ENCODE data around the gene BSCL2. TPM values are rescaled to one million over a fixed set of nuclear protein-coding genes. Genes with fewer than 3 reads are reported as not detected.

Gene BSCL2
- total and polyA plus RNA-seq, 8 donors: 30.3 to 151 (median 53.6) TPM

- peaks cover 11 to 43% (median 30%) of the 10 kb centered on the region in 3 donors for H3K4me1 ChIP-seq
- H3K9me3 ChIP-seq: no peaks in the 10 kb centered on the region
- intact Hi-C loops (cut with DNase I): no loop called here
- H3K27me3 ChIP-seq: no peaks in the 10 kb centered on the region
- ATAC-seq (peak; percentile 11 to 39 (median 26)), FAIRE-seq (no peak), DNase-seq (peak in 1 of 6 donors; percentile 10)
- no peak for TF ChIP-seq CTCF (IDR thresholded peaks at IDR 0.05)
- peak overlapping the region; percentile 72 to 95 (median 86) for H3K4me3 ChIP-seq
- no peaks in the 10 kb centered on the region for H3K36me3 ChIP-seq
- 0% methylated on average over 17 of the region's 17 CpGs for WGBS, 2 donors
- peak overlapping the region; percentile 52 to 91 (median 83) for H3K27ac ChIP-seq
Measured at GRCh38 chr11:62671236-62671607, 36.0 kb downstream of the BSCL2 start.

GRCh38 chr11:62669420-62670161, 37.6 kb downstream of the BSCL2 start:
- FAIRE-seq (no peak), ATAC-seq (peak; percentile 24 to 50 (median 38))

DNA sequence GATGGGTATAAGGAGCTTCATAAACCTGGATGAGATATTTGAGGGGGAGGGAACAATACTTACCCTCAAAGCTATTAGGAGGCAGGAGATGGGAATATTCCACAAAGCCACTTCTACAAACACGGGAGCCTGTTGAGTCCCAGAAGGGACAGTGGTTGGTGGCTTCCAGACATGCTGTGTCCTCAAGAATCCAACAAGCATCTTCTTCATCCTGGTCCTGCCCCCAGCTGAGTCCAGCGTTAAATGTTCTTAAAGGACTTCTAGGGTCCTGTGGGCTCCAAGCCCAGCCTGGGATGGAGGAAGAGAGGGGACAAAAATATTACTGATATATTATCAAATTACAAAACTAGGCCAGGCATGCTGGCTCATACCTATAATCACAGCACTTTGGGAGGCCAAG, 39.8 kb downstream of the BSCL2 start:
- intact Hi-C loops (cut with DNase I): no loop called here
- H3K4me3 ChIP-seq: no peak overlapping the region
- H3K36me3 ChIP-seq: no peaks in the 10 kb centered on the region
- WGBS, 2 donors: 65 to 75% methylated on average over 2 of the region's 2 CpGs
- no peaks in the 10 kb centered on the region for H3K27me3 ChIP-seq
- no peak for ATAC-seq
- no peak for TF ChIP-seq CTCF (IDR thresholded peaks at IDR 0.05)
- H3K27ac ChIP-seq: no peak overlapping the region
- no peak for FAIRE-seq
- DNase-seq: no peak
- H3K4me1 ChIP-seq: peaks cover 0 to 41% (median 18%) of the 10 kb centered on the region in 3 donors
- no peaks in the 10 kb centered on the region for H3K9me3 ChIP-seq

More at GRCh38 chr11:62669420-62670161, 37.6 kb downstream of the BSCL2 start:
- peak overlapping the region in 3 of 4 donors; percentile 10 to 86 (median 29) for H3K27ac ChIP-seq
- peaks cover 11 to 45% (median 30%) of the 10 kb centered on the region in 3 donors for H3K4me1 ChIP-seq
- intact Hi-C loops (cut with DNase I): no loop called here
- no peaks in the 10 kb centered on the region for H3K36me3 ChIP-seq
- H3K27me3 ChIP-seq: no peaks in the 10 kb centered on the region
- no peak overlapping the region for H3K4me3 ChIP-seq
- 34 to 46% methylated on average over 4 of the region's 4 CpGs for WGBS, 2 donors
- TF ChIP-seq CTCF (IDR thresholded peaks at IDR 0.05): no peak
- no peaks in the 10 kb centered on the region for H3K9me3 ChIP-seq
- DNase-seq: peak in 5 of 6 donors; percentile 69 to 81 (median 71)

- Histone ChIP-seq H3K4me1 (peaks cover 0 to 40% (median 18%) of the 10 kb centered on the region in 3 donors), H3K27me3 (no peaks in the 10 kb centered on the region), H3K4me3 (peak overlapping the region; percentile 48 to 79 (median 72)), H3K9me3 (no peaks in the 10 kb centered on the region), H3K36me3 (no peaks in the 10 kb centered on the region), H3K27ac (peak overlapping the region; percentile 51 to 84 (median 80))
- intact Hi-C loops (cut with DNase I): no loop called here
- no peak for TF ChIP-seq CTCF (IDR thresholded peaks at IDR 0.05)
- DNase-seq: peak in 1 of 6 donors; percentile 40
- ATAC-seq: no peak
- WGBS, 2 donors: 32 to 50% methylated on average over 16 of the region's 16 CpGs
- FAIRE-seq: no peak
Measured at GRCh38 chr11:62666259-62666926, 40.8 kb downstream of the BSCL2 start.
